NCI-H187 treated with DMSO at 0.1 percent for 48 hours (cell line): ENCODE results near the gene CLDN10.

Source experiments
- DNase-seq: peaks from one replicate; lab custom pipeline; 2025; lab: John Stamatoyannopoulos, UW

The CLDN10 gene

DNA sequence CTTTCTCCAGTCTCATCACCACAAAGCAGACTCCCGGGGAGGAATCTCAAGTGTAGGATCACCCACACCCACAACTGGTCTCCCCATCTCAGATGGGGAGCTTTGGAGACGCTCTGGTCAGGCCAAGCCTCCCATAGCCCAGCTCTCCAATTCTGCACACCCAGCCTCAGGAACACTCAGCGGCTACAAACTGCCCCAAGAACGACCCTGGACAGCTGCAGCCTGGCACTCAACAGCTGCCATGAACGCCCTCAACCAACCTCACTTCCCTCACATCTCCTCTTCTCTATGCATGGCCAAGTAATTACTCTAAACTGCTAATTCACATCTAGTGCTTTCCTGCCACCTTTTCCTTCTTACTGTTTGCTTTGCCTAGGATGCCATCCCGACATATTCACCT lies 49.4 kb downstream of the CLDN10 start:
- DNase-seq, result no peak

DNA sequence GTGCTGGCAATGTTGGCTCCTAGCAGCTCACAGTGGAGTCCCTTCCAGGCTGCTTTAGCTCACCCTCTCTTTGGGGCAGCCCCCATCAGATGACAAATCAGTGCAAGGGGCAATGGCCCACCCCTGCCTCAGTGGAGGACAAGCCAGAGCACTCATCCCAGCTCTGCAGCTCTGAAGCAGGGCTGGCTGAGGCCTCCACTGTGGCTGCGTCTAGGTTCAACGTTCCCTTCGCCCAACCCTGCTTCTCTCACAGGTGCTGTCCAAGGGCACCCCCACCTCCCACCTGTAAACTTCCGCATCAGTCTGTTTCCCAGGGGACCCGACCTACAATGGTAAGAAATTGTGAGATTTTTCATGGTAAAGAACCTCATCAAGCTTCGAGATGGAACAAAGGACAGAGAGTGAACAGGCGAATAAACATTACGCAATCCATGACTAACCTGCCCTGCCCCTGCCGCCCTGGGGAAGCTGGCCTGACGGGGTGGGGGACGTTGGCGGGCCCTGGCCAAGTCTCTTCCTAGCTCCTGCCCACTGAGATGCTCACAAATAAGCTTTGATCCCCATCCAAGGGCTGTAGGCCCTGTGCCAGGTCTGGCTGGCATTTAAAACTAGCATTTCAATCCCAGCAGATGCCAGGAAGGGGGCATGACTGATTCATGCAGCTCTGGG lies 51.5 kb downstream of the CLDN10 start:
- DNase-seq, result no peak

DNA sequence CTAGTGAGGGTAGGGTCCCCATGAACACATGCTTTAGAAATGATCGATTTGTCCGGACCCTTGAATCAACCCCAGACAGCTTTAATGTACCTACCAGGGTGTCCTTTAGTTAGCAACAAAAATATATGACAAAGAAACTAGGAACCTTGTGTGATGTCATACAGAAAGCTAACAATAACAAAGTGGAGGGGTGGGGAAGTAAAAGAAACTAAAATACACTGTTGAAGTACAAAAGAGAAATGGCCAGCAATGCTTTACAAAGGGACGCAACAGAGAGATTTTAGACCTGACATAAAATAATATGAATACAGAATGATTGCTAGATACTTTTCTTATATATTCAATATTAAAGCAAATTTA lies 52.0 kb downstream of the CLDN10 start:
- no peak for DNase-seq

DNA sequence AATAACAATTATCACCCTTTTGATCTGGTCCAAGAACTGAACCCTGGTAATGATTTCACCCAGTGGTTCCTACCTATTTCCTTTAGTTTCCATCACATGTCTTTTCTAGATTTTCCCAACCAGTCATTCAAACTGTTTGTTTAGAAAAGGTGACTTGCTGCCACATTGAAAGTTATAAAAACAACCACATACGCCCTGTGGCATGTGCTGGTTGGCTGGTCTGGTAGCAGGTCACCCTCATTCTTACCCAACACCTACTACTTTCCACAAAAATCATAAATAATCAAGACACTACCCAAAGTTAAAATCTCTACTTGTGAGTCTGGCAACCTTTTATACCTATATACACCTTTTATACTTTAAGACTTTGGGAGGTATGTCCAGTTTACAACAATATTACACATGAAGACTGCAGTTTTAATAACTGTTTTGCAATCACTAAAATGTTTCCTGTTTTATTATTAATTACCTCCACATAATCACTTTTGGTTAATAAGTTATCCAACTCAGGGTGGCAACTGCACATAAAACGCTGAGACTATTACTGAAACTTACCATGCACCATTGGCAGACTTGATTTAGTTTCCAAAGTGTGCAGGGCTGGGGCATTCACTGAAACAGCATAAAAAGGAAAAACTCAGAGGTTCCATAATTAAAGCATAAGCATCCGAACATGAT lies 53.1 kb downstream of the CLDN10 start:
- no peak for DNase-seq

DNA sequence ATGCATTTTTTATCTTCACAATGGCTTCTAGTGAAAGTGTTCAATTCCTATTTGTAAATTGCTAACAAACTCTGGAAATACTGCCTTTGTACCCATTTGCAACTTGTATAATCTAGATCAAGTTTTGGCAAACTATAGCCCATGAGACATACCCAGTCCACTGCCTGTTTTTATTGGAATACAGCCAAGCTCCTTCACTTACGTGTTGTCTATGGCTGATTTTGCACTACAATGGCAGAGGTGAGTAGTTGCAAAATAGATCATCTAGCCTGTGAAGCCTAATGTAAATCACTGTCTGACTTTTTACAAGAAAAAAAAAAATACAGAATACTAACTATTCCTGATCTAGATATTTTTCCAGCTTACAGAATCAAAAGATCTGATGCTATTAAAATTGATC lies 54.8 kb downstream of the CLDN10 start:
- DNase-seq, result no peak

DNA sequence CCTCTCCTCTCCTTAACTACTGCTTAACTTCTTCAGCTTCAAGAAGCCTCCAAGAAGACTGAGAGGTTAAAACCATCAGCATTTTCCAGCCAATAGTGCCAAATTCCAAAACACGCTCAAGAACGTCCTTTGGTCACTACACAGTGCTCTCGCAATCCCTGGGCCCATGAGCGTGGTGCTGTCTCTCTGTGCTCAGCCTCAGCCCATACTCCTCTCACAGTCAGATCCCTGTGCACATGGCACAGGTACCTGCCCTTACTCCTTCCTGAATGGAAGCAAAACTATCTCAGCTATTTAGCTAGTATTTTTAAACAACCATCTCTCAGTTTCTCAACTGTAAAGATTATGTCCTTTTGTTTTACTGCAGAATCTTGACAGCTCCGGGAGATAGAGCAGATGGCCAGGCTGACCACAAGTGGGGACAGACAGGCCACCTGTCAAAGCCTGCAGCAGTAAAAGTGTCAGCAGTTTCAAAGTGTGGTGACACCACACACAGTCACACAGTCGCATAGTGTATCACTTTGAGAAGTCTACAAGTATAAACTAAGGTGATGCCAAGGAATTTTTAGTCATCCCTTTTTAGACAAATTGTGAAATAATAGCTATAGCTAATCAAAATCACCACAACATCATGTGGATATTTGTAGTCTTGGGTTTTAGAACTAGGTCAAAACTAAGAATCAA lies 56.3 kb downstream of the CLDN10 start:
- no peak for DNase-seq

DNA sequence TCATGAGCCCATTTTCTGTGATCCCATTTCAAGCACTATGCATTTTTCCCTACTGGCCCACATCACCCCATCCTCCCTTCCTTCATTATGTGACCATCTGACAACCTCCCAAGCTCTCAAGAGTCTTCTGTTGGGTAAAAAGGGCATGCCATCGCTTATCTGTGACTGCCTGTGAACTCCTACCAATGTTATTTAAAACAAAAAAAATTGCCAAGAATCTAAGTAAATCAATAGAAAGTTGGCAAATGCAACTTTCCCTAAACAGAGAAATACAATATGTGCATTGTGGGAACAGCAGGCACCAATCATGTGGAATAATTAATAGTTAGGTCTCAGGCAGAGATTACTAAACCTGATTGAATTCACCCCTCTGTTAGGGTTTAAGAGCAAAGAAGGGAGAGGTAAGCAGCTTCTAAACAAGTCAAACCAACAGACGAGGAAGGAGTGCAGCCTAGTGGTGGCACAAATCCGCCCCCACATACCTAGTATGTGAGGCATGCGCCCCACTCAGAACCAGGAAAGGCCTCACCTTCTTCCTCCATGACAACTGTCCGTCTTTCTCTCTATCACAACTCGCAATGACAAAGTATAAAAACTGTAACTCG lies 62.2 kb downstream of the CLDN10 start:
- DNase-seq, result no peak

DNA sequence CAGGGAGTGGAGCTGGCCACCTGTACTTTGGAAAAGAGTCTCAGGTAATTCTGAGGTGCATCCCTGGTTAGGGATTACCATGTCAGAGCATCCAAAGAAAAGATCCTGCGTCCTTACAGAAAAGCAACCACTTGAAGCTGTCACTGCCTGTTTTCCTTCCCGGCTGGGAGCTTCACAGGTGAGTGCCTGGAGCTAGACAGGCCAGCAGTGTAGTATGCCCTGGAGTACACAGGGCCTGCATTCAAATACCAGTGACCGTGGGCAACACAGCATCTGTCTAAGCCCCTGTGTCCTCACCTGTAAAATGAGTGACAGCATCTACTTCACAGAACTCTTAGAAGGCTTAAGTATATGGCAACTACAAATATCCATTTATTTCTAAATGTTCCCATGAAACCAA lies 63.0 kb downstream of the CLDN10 start:
- DNase-seq, result no peak

DNA sequence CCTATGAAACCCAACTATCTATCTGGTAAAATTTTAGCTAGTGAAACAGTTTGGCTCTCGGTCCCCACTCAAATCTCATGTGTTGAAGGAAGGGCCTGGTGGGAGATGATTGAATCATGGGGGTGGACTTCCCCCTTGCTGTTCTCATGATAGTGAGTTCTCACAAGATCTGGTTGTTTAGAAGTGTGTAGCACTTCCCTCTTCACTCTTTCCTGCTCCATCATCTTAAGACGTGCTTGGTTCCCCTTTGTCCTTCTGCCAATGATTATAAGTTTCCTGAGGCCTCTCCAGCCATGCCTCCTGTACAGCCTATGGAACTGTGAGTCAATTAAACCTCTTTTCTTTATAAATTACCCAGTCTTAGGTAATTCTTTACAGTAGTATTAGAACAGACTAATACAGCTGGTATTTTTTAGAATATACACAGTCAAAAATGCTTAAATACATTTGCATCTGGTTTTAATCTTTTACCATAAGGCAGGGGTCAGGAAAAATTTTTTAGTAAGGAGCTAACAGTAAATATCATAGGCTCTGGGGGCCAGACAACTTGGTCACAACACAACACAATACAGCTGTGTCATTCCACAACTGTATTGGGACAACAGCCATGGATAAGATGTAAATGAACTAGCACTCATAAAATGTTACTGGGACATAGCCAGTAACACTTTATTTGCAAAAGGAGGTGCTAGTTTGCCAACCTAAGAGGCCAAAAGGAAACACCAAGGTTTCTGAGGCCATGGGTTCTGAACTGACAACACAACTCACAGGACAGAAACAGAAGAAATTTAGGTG lies 67.7 kb downstream of the CLDN10 start:
- DNase-seq, result no peak

DNA sequence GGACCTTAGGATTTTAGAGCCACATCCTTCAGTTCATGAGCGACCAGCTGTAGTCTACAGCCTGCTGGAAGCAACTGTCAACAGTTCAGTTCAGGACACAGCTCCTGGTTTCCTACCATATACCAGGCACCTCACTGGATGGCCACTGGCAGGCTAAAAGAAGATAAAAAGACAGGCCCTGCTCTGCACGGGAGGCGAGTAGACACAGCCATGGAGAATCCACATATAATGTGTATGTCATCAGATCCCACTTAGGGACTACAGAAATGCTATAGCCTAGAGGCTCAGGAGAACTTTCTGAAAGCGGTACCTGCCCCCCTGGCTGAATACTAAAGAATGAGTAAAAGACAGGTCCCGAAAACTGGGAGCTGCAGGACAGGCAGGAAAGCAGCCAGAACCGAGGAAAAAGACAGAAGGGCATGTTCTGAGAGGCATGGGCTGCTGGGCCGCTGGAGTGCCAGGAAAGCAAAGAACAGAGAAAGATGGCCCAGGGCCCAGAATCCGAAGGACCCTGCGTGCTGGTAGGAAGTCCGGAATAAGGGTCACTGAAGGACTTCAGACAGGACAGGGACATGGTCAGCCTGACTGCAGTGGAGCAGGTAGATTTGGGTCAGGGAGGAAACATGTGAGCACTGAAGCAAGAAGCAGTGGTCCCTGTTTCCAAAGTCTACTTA lies 68.4 kb downstream of the CLDN10 start:
- no peak for DNase-seq

DNA sequence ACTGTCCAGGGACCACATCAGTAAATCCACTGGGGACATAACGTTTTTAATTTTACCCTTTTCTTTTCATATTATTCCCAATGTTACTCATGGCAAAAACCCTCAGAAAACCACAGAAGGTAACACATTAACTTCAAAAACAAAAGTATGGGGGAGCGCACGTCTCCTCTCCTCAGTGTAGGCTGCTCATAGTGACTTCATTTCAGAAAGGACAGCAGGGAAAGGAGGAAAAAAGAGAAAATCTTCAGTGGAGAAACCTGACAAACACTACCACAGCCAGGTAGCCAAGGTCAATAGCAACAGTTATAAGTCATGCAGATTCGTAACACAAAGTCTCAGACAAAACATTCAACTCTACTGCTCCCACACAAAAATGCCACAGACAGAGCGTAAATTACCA lies 70.6 kb downstream of the CLDN10 start:
- DNase-seq, result no peak

DNA sequence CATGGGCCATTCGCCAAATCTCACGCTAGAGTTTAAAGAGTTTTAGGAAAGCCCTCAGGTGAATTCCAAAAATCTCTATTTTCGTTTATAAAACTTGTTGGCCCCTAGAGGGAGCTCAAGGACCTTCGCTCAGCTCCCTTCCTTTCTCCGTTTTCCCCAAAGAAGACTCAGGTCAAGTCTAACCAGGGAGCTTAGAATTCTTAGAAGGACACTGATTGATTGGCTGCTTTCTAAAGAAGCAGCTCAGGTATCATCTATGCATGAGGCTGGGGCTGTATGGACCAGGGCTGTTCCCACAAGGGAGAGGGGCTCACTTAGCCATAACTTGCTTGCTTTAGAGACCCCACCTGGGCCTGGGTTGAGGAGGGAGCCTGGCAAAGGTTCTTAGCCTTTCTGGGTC lies 71.5 kb downstream of the CLDN10 start:
- DNase-seq, result no peak

DNA sequence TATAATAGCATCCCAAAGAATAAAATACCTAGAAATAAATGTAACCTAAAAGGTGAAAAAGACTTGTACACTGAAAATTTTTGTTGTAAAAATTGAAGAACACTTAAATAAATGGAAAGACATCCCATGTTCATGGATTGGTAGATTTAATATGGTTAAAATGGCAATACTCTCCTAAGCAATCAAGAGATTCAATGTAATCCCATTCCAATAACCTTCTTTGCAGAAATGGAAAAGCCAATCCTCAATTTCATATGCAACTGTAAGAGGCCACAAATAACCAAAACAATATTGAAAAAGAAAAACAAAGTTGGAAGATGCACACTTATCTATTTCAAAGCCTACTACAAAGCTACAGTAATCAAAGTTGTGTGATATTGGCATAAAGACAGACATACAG lies 74.2 kb downstream of the CLDN10 start:
- DNase-seq, result no peak

DNA sequence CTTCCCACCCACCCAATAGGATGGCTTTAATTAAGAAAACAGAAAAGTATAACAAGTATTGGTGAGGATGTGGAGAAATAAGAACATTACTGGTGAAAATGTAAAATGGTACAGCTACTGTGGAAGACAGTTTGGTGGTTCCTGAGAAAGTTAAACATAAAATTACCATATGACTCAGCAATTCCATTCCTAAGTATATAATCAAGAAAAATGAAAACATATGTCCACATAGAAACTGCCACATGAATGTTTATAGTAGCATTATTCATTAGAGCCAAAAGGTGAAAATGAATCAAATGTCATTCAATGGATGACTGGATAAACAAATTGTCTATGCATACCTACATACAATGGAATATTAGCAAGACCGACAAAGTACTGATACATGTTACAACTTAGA lies 75.1 kb downstream of the CLDN10 start:
- no peak for DNase-seq

DNA sequence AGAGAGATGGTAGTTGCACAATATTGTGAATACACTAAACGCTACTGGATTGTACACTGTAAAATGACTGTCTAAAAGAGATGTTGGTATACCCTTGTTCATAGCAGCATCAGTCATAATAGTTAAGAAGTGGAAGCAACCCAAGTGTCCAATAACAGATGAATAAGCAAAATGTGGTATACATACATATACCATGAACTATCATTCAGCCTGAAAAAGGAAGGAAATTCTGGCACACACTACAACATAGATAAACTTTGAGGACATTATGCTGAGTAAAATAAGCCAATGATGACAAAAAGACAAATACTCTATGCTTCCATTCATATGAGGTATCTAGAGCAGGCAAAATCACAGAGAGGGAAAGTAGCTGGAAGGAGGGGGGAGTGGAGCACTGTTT lies 76.0 kb downstream of the CLDN10 start:
- DNase-seq, result no peak

DNA sequence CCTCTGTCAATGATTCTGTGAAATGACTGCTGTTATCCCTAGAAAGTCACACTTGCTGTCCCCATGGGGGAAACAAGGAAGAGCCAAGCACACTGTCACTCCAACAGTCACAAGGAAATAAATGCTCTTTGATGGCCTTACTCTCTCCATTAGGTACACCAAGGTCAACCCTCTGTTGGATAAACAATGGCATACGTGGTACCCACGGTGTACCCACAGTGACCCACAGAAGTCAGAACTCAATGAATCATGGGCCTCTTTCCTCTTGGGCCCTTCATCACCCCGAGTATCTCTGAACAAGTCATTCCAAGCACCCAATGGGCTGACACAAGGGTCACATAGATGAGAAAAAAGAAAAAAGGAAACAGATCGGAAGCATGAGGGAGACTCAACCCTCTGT lies 76.6 kb downstream of the CLDN10 start:
- no peak for DNase-seq
